Psoas muscle (tissue), 8 donors: Measurements from ENCODE around the gene MUC6. TPM values are rescaled to one million over a fixed set of nuclear protein-coding genes. Genes with fewer than 3 reads are reported as not detected.
A peak's percentile ranks its signal among the peaks of the same experiment; 100 is the strongest.

Experiments
- ATAC-seq, 4 donors: fragments of 200-7000 bp; cut with Tn5 transposase; one replicate each; pipeline ENCODE4 v1.9.1; 2020; ENCODE audit warnings: moderate library complexity in 3 of 4, mild to moderate bottlenecking in 2 of 4
- DNase-seq, 2 donors: peaks; one replicate each; pipeline ENCODE4 v3.0.0-alpha.2; 2020
- H3K27ac ChIP-seq: fragments of 200-600 bp; one replicate; pipeline ENCODE4 v1.8.0; 2022
- H3K27me3 ChIP-seq, 3 donors: fragments of 200-600 bp in 1 of 3; one replicate each; pipeline versions ENCODE4 v1.6.1 to v1.8.0; 2013 to 2022; ENCODE audit warnings: low read length in 2 of 3, mild to moderate bottlenecking in 2 of 3, moderate library complexity in 1 of 3; ENCODE audit not compliant: insufficient read depth in 3 of 3
- H3K36me3 ChIP-seq, 2 donors: fragments of 200-600 bp in 1 of 2; one replicate each; pipeline versions ENCODE4 v1.6.1 to v1.8.0; 2013 to 2022; ENCODE audit warnings: low read depth in 1 of 2, mild to moderate bottlenecking in 1 of 2, moderate library complexity in 1 of 2; ENCODE audit not compliant: insufficient read depth in 1 of 2
- H3K4me1 ChIP-seq: fragments of 200-600 bp; one replicate; pipeline ENCODE4 v1.8.0; 2022
- H3K4me3 ChIP-seq: fragments of 200-600 bp; one replicate; pipeline ENCODE4 v1.8.0; 2022; ENCODE audit warnings: mild to moderate bottlenecking
- H3K9me3 ChIP-seq: fragments of 200-600 bp; one replicate; pipeline ENCODE4 v1.8.0; 2022
- WGBS, 3 donors: extraction: QIAGEN DNeasy Blood & Tissue Kit; methylation state at CpG; one replicate each; pipeline versions ENCODE4 v1.1.6 to v1.1.7; 2013; 5-methylcytosine and 5-hydroxymethylcytosine counted together
- intact Hi-C, 2 donors: fragments of 100-400 bp; cut with DNase I; formaldehyde crosslinking; loops; one replicate each; pipeline versions ENCODE4 v1.11.0 to v1.14.2; 2022
- polyA plus RNA-seq, 3 donors: library from polyadenylated mRNA; stranded (reverse); fragments of 200-250 nt; gene quantifications; one replicate each; pipeline ENCODE4 v1.2.3, GENCODE V29; 2013
- total RNA-seq, 4 donors: library from RNA; stranded (reverse); fragmentation: NEBNext Ultra II Directional in 2 of 4; extraction: Animal tissue kit (Norgen Biotek cat#: 25700) in 2 of 4; gene quantifications; one replicate each; pipeline versions ENCODE4 v1.2.1 to v1.2.4, GENCODE V29; 2021 to 2023
- TF ChIP-seq, protein P1 (sequence below): fragments of 200-600 bp; IDR thresholded peaks from one replicate; pipeline ENCODE4 v1.8.0; 2022; ENCODE audit warnings: antibody characterized with exemption
- donor health status: healthy with polysubstance abuse.
- donor health status: DM: no; HTN: no; CAD: no; lungs with moderate emphysema.
- donor health status: Bipolar disorder and iron deficiency.
- donor health status: healthy.
- donor health status: DM: yes; HTN: yes; CAD: no.
- donor health status: DM: no; HTN: no; CAD: no.
- donor health status: DM: no; HTN: no; CAD: no.
- donor health status: DM: yes; HTN: yes; CAD: no.

The MUC6 gene
- total and polyA plus RNA-seq, 7 donors, result under 0.01 to 0.04 (median 0.01) TPM; not detected in 4

DNA sequence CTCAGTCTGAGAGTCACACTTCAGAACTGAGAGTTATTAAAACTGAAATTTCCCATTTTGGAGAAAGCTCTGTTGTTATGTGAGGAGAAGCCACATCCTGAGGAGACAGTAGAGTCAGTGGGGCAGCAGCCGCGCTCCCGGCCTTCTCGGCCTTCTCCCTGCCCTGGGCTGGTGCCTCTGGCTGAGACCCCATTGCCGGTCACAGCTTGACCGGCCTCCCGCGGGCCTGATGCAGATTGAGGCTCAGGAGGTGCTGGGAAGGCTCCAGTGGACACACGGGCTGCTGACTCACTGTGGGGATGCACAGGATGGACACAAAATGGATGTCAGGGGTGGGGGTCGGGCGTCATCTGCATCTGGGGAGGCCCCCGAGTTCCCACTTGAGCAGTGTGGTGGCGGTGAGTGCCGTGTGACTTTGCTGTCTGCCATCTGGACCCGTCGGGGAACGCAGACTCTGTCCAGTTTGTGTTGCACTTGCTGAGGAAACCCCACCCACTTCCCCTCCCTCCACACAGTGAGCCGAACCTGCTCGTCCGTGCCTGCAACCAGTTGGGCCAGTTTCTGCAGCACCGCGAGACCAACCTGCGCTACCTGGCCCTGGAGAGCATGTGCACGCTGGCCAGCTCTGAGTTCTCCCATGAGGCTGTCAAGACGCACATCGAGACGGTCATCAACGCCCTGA lies 50.1 kb downstream of the MUC6 start:
- Histone ChIP-seq H3K4me1 (peaks cover 1% of the 10 kb centered on the region), H3K27me3 (no peaks in the 10 kb centered on the region), H3K27ac (no peak overlapping the region), H3K9me3 (no peaks in the 10 kb centered on the region), H3K4me3 (no peak overlapping the region), H3K36me3 (peaks cover 3 to 82% of the 10 kb centered on the region in 2 donors)
- 83 to 87% (median 85%) methylated on average over 28 of the region's 28 CpGs for WGBS, 3 donors
- ATAC-seq, result peak in 1 of 4 donors; percentile 15
- no peak for DNase-seq
- TF ChIP-seq, protein P1, sequence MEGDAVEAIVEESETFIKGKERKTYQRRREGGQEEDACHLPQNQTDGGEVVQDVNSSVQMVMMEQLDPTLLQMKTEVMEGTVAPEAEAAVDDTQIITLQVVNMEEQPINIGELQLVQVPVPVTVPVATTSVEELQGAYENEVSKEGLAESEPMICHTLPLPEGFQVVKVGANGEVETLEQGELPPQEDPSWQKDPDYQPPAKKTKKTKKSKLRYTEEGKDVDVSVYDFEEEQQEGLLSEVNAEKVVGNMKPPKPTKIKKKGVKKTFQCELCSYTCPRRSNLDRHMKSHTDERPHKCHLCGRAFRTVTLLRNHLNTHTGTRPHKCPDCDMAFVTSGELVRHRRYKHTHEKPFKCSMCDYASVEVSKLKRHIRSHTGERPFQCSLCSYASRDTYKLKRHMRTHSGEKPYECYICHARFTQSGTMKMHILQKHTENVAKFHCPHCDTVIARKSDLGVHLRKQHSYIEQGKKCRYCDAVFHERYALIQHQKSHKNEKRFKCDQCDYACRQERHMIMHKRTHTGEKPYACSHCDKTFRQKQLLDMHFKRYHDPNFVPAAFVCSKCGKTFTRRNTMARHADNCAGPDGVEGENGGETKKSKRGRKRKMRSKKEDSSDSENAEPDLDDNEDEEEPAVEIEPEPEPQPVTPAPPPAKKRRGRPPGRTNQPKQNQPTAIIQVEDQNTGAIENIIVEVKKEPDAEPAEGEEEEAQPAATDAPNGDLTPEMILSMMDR, result no peak
- intact Hi-C loops, result loop anchor here in 1 of 2 donors (2.0 kb wide), 1 partner anchor 20 kb away; no protein-coding TSS in a partner anchor

- 93 to 95% (median 94%) methylated on average over 20 of the region's 20 CpGs for WGBS, 3 donors
- no peak for DNase-seq
- H3K4me1 ChIP-seq, result peaks cover 6% of the 10 kb centered on the region
- peaks cover 3 to 87% of the 10 kb centered on the region in 2 donors for H3K36me3 ChIP-seq
- intact Hi-C loops, result loop anchor here in 1 of 2 donors (2.0 kb wide), 1 partner anchor 19 kb away; no protein-coding TSS in a partner anchor
- ATAC-seq, result no peak
- no peak overlapping the region for H3K27ac ChIP-seq
- H3K27me3 ChIP-seq, result no peaks in the 10 kb centered on the region
- no peaks in the 10 kb centered on the region for H3K9me3 ChIP-seq
- TF ChIP-seq, protein P1, result no peak
- H3K4me3 ChIP-seq, result no peak overlapping the region
Measured at GRCh38 chr11:985848-986247, 50.7 kb downstream of the MUC6 start.

DNA sequence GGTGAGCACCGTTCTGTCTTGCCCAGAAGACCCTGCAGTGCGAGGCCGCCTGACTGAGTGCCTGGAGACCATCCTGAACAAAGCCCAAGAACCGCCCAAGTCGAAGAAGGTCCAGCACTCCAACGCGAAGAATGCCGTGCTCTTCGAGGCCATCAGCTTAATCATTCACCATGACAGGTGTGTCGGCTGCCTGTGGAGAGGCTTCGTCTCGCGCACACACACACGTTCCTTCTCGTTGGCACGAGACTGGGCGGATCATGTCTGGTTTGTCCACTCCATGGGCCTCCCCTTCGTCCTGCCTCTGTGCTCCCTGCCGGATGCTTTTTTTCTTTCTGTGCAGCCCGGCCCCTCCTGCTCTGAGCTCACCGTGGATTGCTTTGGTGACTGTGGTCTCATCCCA lies 51.1 kb downstream of the MUC6 start:
- intact Hi-C loops, result no loop called here
- Histone ChIP-seq H3K9me3 (no peaks in the 10 kb centered on the region), H3K27me3 (no peaks in the 10 kb centered on the region), H3K4me1 (peaks cover 10% of the 10 kb centered on the region), H3K4me3 (no peak overlapping the region), H3K27ac (no peak overlapping the region), H3K36me3 (peaks cover 3 to 89% of the 10 kb centered on the region in 2 donors)
- DNase-seq (no peak), ATAC-seq (no peak)
- WGBS, 3 donors, result 89 to 91% (median 91%) methylated on average over 21 of the region's 21 CpGs
- TF ChIP-seq, protein P1, result no peak

GRCh38 chr11:984546-984945 lies 52.0 kb downstream of the MUC6 start:
- TF ChIP-seq, protein P1, result no peak
- peaks cover 3 to 80% of the 10 kb centered on the region in 2 donors for H3K36me3 ChIP-seq
- intact Hi-C loops, result no loop called here
- no peak overlapping the region for H3K4me3 ChIP-seq
- WGBS, 3 donors, result 90 to 97% (median 97%) methylated on average over 15 of the region's 15 CpGs
- no peaks in the 10 kb centered on the region for H3K9me3 ChIP-seq
- no peak for DNase-seq
- no peaks in the 10 kb centered on the region for H3K27me3 ChIP-seq
- H3K27ac ChIP-seq, result no peak overlapping the region
- no peak for ATAC-seq
- H3K4me1 ChIP-seq, result peaks cover 11% of the 10 kb centered on the region
